ENCODE data around the gene PCDHA7.

The PCDHA7 gene

DNA sequence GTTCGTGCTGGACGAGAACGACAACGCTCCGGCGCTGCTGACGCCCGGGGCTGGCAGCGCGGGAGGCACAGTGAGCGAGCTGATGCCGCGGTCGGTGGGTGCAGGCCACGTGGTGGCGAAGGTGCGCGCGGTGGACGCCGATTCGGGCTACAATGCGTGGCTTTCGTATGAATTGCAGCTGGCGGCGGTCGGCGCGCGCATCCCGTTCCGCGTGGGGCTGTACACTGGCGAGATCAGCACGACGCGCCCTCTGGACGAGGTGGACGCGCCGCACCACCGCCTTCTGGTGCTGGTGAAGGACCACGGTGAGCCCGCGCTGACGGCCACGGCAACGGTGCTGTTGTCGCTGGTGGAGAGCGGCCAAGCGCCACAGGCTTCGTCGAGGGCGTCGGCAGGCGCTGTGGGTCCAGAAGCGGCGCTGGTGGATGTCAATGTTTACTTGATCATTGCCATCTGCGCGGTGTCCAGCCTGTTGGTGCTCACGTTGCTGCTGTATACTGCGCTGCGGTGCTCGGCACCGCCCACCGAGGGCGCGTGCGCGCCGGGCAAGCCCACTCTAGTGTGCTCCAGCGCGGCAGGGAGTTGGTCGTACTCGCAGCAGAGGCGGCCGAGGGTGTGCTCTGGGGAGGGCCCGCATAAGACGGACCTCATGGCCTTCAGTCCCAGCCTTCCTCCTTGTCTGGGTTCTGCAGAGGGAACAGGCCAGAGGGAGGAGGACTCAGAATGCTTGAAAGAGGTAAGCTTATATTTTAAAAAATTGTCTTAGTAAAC lies 50.0 kb downstream of the PCDHA7 start:
- H3K4me3 ChIP-seq (ENCODE audit: low read depth, low read length) = no peak overlapping the region
- TF ChIP-seq, protein P1, sequence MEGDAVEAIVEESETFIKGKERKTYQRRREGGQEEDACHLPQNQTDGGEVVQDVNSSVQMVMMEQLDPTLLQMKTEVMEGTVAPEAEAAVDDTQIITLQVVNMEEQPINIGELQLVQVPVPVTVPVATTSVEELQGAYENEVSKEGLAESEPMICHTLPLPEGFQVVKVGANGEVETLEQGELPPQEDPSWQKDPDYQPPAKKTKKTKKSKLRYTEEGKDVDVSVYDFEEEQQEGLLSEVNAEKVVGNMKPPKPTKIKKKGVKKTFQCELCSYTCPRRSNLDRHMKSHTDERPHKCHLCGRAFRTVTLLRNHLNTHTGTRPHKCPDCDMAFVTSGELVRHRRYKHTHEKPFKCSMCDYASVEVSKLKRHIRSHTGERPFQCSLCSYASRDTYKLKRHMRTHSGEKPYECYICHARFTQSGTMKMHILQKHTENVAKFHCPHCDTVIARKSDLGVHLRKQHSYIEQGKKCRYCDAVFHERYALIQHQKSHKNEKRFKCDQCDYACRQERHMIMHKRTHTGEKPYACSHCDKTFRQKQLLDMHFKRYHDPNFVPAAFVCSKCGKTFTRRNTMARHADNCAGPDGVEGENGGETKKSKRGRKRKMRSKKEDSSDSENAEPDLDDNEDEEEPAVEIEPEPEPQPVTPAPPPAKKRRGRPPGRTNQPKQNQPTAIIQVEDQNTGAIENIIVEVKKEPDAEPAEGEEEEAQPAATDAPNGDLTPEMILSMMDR (IDR thresholded peaks at IDR 0.05; ENCODE audit: insufficient read depth, low read depth, low read length, missing control alignments) = no peak
- DNase-seq (ENCODE audit: low read depth) = no peak

Data from GM12865 (cell line).